Effector CD4-positive, alpha-beta T cell (primary cell): Measurements from ENCODE around the gene MYOF.
"Not testable (repeated sequence)": the region's sequence is repeated elsewhere in the genome, so short reads cannot be mapped to it uniquely, and the experiment has no call there.

ENCODE experiments used
- DNase-seq: peaks from one replicate; pipeline ENCODE4 v3.0.0-alpha.2; 2020

The MYOF gene

DNA sequence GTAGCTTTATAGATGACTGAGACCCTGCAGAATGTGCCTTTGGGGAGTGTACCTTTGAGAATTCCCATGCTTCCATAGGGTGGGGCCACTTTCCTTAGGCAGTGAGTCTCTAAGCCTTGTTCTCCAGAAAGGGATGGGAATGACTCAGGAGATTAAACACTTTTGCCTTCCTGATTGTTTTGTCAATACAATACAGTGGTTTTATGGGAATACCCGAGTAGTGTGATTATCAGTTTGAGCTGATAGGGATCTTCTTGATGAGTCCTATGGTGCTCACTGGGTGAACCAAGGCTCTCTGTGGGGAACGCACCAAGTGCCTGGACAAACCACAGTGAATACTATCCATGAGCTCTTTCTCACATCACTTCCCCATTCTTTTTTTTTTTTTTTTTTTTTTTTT is 6.3 kb downstream of the MYOF start:
- DNase-seq: no peak

DNA sequence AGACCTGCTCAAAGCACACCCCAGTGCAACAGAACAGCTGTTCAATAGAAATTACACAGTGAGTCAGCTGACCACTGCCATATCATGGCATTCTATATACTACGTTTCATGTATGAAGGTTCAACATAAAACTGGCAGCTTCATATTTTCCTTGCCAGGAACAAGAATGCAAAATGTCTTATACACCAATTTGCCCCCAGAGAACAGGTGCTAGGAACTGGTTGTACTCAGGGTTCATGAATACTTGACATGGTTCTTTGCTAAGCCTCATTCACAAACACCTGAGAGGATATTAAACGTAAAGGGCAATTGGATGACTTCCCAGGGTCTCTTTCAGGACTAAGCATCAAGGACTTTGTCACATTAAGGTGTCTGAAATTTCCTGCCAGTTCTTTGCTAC is 6.9 kb downstream of the MYOF start:
- no peak for DNase-seq

GRCh38 chr10:93473804-93474472 is 8.2 kb downstream of the MYOF start:
- no peak for DNase-seq

DNA sequence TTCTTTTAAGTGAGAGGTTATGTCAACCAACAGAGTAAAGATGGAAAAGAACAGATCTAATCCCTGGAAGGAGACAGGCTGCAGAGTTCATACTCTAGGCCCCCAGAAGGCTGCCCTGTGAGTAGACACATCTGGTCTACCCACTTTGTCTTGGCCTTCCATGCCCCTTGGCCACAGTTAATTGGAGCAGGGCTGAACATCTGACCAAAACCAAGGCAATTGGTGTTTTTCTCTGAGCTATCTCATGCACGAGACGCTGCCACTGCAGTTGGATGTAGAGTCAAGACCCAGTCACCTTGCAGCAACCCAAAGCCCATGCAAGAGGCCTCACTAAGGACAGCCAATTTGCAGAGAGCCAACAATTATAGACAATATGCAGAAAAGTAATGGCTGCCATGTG is 9.0 kb downstream of the MYOF start:
- DNase-seq: no peak

GRCh38 chr10:93471110-93471651 is 11.0 kb downstream of the MYOF start:
- DNase-seq: no peak

GRCh38 chr10:93469454-93469853 is 12.7 kb downstream of the MYOF start:
- DNase-seq: no peak

DNA sequence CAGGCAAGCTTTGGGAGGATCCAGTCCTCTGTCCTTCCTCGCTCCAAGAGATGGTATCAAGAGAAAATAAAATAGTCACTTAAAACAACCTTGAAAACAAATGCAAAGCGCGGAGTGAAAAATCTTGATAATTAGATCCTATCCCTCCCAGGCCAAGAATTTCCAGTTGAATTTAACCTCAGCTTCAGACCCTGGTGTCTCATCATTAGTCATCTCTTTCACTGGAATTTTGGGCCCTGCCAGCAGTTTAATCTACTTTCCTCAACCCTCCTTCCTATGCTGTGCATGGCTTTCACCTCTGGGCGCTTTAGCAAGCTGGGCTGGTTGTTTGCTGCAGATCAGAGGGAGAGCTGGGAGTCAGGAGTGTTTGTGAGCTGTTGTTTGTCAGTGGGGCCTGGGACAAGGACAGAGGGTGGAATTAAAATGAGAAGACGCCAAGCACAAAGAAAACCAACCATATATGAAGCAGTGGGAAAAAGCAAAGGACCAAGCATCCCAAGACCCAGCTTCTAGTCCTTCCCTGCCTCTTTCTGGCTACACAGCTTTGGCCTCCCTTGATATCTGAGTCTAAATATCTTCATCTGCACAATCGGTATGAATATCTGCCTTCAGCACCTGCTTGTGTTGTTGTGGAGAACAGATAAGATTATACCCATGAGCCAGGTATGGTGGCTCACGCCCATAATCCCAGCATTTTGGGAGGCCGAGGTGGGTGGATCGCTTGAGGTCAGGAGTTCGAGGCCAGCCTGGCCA is 13.5 kb downstream of the MYOF start:
- DNase-seq: no peak

- not testable (repeated sequence) for DNase-seq
Measured at GRCh38 chr10:93467635-93468034, 14.5 kb downstream of the MYOF start.

- DNase-seq: no peak
Measured at GRCh38 chr10:93465806-93466675, 16.1 kb downstream of the MYOF start.

DNA sequence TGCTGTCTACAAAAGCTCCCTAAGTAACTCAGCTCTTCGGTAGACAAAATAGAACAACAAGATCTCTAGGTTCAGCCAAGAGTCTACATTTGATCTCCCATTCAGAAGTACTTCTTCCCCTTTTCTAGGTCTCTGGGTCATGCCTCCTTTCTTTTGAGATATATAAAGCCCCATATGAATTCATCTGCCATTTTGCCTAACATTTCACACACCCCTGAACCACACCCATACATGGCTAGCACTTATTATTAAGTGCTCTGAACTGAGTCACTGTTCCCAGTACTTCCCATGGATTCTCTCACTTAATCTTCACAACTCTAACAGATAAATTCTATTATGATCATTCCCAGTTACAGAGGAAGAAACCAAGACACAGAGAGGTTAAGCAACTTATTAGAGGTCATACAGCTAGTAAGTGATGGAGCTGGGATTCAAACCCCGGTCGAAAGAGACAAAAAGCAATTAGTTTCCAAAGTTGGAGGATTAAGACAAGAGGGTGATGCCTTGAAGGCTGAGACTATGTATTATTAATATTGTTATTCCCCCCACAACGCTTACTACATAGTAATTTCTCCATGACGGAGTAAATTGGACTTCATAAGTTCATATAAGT is 17.3 kb downstream of the MYOF start:
- DNase-seq: no peak

GRCh38 chr10:93463723-93464476 is 18.2 kb downstream of the MYOF start:
- no peak for DNase-seq

DNA sequence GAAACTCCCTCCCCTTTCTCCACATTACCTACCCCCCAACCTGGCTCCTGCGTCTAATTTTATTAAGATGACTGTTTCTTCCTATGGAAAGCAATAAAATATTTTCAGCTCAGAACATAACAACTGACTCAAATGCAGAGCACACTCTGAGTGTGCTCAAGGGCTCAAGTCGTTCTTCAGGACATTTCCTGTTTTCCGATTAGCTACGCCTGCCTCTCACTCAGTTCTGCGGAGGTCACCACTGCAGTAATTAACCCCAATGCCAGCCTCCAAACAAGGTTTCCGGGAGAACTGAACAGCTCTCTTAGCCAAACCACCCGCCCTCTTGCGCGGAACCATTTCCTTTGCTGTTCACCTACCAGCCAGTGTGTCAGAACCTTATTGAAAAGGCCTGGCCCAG is 19.3 kb downstream of the MYOF start:
- no peak for DNase-seq

GRCh38 chr10:93462371-93462770 is 19.8 kb downstream of the MYOF start:
- DNase-seq: no peak

- no peak for DNase-seq
Measured at GRCh38 chr10:93461807-93462178, 20.3 kb downstream of the MYOF start.

DNA sequence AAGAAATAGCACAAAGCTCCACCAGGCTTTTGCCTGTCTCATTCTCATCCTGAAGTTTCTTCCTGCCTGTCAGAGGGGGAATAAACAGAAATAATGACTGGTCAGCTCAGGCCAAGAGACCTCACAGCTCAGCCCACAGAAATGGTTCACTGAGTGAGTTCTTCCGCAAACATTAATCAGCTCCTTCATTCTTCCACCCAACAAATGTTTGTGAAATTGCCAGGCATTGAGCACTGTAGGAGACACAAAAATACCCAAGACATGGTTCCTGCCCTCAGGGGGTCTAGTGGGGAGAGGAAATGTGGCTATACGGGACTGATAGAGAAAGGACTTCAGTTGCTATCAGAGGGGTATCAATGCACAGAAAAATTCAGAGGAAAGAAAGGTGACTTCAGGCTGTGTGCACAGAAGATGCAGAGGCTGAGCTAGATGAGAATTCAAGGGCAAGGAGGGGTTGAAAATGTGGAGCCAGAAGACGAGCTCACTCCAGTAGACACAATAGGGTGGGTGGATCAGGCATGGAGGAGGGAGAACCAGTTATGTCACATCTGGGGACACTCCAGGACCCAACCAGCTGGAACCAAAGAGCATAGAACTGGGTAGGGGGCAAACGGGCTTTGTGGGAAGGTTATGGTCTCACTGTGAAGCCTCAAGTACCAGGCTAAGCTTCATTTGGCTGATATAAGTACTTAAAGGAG is 20.9 kb downstream of the MYOF start:
- DNase-seq: no peak

DNA sequence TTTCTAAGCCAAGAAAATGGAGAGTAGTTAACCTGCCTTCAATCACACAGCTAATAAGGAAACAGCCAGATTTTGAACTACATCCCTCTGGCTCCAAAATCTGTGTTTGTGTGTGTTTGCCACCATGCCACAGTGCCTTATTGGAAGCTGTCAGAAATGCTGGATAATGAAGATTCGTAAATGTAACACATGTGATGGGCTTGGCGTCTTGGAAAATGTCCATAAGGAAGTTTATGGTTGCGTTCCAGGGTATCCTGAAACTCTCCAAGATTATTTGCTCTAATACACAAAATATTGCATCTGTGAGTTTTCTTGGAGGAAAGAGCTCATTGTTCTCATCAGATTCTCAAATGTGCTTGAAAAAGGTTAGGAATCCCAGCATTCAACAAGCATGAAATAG is 22.7 kb downstream of the MYOF start:
- DNase-seq: no peak

DNA sequence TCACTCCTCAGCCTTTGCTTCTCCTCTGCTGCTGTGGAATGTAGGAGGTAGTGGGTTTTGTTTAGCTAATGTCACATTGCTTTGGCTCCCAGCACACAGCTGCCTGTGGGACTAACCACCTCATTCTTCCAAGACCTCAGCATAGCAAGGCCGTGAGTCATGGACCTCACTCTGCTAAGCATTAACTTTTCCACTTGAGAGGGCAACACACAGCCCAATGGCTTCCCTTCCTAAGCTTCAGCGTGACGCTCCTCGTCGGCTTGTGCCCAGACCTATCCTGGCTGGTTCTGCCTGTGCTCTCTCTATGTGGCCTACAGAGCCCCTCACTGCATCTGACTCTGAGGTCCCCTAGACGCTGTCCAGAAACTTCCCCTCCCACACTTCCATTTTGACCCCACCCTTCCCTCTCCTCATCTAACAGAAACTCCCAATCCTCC is 23.3 kb downstream of the MYOF start:
- no peak for DNase-seq

GRCh38 chr10:93457511-93457910 is 24.6 kb downstream of the MYOF start:
- no peak for DNase-seq

DNA sequence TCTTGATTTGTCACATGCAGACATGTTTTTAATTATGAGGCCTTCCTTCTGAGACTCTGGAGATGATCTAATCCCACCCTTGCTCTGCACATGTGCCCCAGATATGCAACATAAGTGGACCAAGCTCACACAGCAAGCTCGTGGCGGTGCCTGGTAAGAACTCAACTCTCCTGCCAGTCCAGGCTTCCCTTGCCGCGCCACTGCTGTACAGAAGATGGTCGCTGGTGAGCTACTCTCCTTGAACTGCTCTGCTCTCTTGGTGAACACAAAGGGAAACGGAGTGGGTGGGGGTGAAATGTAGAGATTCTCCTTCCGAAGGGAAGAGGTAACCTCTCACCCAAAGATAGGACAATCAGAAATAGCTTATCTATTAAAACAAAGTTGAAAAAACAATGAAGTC is 25.7 kb downstream of the MYOF start:
- DNase-seq: no peak

DNA sequence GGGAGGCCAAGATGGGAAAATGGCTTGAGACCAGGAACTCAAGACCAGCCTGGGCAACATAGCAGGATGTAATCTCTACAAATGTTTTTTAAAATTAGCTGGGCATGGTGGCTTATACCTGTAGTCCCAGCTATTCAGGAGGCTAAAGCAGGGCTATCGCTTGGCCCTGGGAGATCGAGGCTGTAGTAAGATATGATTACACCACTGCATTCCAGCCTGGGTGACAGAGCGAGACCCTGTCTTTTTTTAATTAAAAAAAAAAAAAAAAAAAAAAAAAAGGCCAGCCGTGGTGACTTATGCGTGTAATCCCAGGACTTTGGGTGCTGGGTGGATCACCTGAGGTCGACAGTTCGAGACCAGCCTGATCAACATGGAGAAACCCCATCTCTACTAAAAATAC is 27.4 kb downstream of the MYOF start:
- DNase-seq: no peak

- DNase-seq: no peak
Measured at GRCh38 chr10:93454146-93454545, 28.0 kb downstream of the MYOF start.

DNA sequence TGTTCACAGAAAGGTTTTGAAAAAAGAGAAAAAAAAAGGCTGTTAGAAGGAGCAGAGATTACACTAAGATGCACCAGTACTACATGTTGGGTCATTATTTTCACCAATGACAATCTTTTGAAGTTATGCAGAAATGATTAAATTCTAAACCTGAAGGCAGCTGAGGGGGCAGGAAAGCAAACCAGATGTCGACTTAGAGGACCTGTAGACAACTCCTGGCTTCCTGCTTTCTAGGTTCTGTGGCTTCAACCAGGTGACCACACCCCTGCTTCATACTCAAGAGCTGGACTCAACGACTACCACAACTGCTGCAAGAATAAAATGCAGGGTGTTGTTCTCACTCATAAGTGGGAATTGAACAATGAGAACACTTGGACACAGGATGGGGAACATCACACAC is 30.0 kb downstream of the MYOF start:
- DNase-seq: no peak
